ENCODE measurements around the gene CORO2B.

DNA sequence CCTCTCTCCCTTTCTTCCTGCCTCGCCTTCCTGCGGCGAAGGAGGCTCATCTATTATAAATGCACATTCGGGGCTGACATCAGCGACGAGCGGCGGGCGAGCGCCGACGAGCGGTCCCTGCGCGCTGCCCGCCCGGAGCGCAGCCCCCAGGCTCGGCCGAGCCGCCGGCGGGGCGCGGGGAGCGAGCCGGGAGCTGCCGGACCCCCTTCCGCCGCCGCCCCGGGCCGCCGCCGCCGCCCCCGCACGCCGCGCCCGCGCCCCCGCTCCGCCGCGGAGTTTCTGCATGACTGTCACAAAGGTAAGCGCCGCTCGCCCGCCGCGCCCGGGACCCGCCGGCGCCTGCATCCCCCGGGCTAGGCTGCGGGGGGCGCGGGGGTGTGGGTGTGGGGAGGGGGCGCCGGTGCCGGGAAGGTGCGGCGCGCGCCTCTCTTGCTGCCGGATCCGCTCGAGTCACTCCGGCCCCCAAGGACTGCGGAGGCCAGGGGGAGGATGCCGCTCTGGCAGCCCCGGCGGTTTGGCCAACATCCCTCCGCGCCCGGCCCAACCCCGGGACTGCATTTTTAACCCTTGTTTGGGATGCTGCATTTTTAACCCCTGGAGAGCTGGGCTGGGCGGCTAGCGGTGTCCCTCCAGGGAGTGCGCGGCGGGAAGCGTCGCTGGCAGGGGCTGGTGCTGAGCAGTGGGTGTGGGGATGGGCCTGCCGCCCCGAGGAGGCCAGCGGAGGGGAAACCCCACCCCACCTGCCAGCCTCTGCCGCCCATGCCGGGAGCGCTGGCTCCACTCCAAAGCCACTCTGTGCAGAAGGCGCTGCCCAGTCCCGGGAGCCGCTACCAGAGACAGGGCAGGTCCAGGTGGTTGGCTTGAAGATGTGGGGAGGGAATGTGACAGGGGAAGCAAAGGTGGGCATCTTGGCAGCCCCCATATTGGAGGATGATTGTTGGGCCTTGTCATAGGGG, at the start of gene CORO2B:
- TF ChIP-seq POLR2A (IDR thresholded peaks at IDR 0.05): no peak
- TF ChIP-seq CTCF (IDR thresholded peaks at IDR 0.05): no peak
